GM04503 (cell line): ENCODE measurements around the gene RNF126.
"Not testable (repeated sequence)": the region's sequence is repeated elsewhere in the genome, so short reads cannot be mapped to it uniquely, and the experiment has no call there.

ENCODE experiments used
- DNase-seq: peaks from one replicate; pipeline ENCODE4 v3.0.0-alpha.2; 2012; ENCODE audit warnings: low read depth

Gene RNF126

GRCh38 chr19:662962-663681 lies at the start of gene RNF126:
Gene RNF126 (minus strand): TSS chr19:663214. CDS start chr19:663121, 93 bp downstream.
- DNase-seq = peak; percentile 40

- no peak for DNase-seq
Observed at GRCh38 chr19:711254-711653, 48.2 kb upstream of the RNF126 start.

GRCh38 chr19:710767-711166 lies 47.8 kb upstream of the RNF126 start:
- DNase-seq = no peak

- DNase-seq = no peak
Observed at GRCh38 chr19:709965-710571, 47.1 kb upstream of the RNF126 start.

GRCh38 chr19:709196-709964 lies 46.4 kb upstream of the RNF126 start:
- no peak for DNase-seq

GRCh38 chr19:708154-709143 lies 45.4 kb upstream of the RNF126 start, which contains the start of gene PALM:
Gene PALM (plus strand): TSS chr19:708935. CDS start chr19:709147, 212 bp downstream.
- DNase-seq = no peak

- no peak for DNase-seq
Observed at GRCh38 chr19:704447-704741, 41.4 kb upstream of the RNF126 start.

GRCh38 chr19:703651-704446 lies 40.8 kb upstream of the RNF126 start:
- no peak for DNase-seq

- DNase-seq = no peak
Observed at GRCh38 chr19:703329-703650, 40.3 kb upstream of the RNF126 start.

GRCh38 chr19:702847-703246 lies 39.8 kb upstream of the RNF126 start:
- not testable (repeated sequence) for DNase-seq

- not testable (repeated sequence) for DNase-seq
Observed at GRCh38 chr19:699885-700284, 36.9 kb upstream of the RNF126 start.

- not testable (repeated sequence) for DNase-seq
Observed at GRCh38 chr19:698529-698928, 35.5 kb upstream of the RNF126 start.

- DNase-seq = no peak
Observed at GRCh38 chr19:695352-695949, 32.4 kb upstream of the RNF126 start, which contains the start of gene PRSS57. Gene PRSS57 (minus strand): TSS chr19:695452. CDS start chr19:695430, 22 bp downstream.

GRCh38 chr19:694481-695351 lies 31.7 kb upstream of the RNF126 start:
- DNase-seq = no peak

- no peak for DNase-seq
Observed at GRCh38 chr19:690203-690602, 27.2 kb upstream of the RNF126 start.

GRCh38 chr19:688992-689391 lies 26.0 kb upstream of the RNF126 start:
- DNase-seq = no peak

- no peak for DNase-seq
Observed at GRCh38 chr19:688214-688613, 25.2 kb upstream of the RNF126 start.

- DNase-seq = no peak
Observed at GRCh38 chr19:687569-688166, 24.7 kb upstream of the RNF126 start.

- DNase-seq = no peak
Observed at GRCh38 chr19:686589-687297, 23.7 kb upstream of the RNF126 start.
